OCI-LY1 (cell line): Measurements from ENCODE around the gene ACTG1.

Experiments
- EZH2 ChIP-seq: fragments of 200-600 bp; sonication (generic), shearing (Covaris generic); IDR thresholded peaks from 2 replicates; pipeline ENCODE4 v1.8.0; 2017; ENCODE audit warnings: borderline replicate concordance, mixed run types, mild to moderate bottlenecking, antibody characterized with exemption, low read length, moderate library complexity, mixed read lengths
- TF ChIP-seq, protein P1 (sequence below): fragments of 200-600 bp; sonication (generic), shearing (Covaris generic); IDR thresholded peaks from 2 replicates; pipeline ENCODE4 v1.5.1; 2017; ENCODE audit warnings: mild to moderate bottlenecking, antibody characterized with exemption, low read length, moderate library complexity, mixed read lengths

DNA sequence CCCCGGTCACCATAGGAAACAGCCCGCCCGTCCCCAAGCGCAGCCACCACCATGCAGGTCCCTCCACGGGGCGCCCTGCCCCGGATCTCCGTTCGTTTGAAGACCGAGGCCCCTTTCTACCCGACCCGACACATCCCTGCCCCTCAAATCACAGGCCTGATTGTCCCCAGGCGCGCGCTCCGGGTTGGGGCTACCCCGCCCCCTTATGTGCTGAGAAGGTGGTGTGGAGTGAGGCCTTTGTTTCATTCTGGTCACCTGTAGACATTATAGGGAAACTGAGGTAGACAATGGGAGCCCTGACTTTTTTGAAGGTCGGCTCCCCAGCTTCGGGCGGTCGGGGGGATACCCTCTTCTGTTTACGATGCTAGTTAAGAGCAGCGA lies 763 bp upstream of the ACTG1 start:
- TF ChIP-seq, protein P1, sequence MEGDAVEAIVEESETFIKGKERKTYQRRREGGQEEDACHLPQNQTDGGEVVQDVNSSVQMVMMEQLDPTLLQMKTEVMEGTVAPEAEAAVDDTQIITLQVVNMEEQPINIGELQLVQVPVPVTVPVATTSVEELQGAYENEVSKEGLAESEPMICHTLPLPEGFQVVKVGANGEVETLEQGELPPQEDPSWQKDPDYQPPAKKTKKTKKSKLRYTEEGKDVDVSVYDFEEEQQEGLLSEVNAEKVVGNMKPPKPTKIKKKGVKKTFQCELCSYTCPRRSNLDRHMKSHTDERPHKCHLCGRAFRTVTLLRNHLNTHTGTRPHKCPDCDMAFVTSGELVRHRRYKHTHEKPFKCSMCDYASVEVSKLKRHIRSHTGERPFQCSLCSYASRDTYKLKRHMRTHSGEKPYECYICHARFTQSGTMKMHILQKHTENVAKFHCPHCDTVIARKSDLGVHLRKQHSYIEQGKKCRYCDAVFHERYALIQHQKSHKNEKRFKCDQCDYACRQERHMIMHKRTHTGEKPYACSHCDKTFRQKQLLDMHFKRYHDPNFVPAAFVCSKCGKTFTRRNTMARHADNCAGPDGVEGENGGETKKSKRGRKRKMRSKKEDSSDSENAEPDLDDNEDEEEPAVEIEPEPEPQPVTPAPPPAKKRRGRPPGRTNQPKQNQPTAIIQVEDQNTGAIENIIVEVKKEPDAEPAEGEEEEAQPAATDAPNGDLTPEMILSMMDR = no peak
- TF ChIP-seq EZH2 = no peak
